AG10803 (cell line): ENCODE data around the gene TMEM132A.

Experiments
- DNase-seq: peaks from one replicate; pipeline ENCODE4 v3.0.0; 2010; ENCODE audit warnings: low read depth
- H3K4me3 ChIP-seq: 2 replicates; pipeline ENCODE4 v1.5.1; 2011; ENCODE audit warnings: mild to moderate bottlenecking, low read length, control low read depth
- TF ChIP-seq, protein P1 (sequence below): conservative IDR thresholded peaks from 2 replicates; pipeline ENCODE4 v1.5.1; 2011; ENCODE audit warnings: mild to moderate bottlenecking, low read length, control low read depth, inconsistent platforms

The TMEM132A gene, protein sequence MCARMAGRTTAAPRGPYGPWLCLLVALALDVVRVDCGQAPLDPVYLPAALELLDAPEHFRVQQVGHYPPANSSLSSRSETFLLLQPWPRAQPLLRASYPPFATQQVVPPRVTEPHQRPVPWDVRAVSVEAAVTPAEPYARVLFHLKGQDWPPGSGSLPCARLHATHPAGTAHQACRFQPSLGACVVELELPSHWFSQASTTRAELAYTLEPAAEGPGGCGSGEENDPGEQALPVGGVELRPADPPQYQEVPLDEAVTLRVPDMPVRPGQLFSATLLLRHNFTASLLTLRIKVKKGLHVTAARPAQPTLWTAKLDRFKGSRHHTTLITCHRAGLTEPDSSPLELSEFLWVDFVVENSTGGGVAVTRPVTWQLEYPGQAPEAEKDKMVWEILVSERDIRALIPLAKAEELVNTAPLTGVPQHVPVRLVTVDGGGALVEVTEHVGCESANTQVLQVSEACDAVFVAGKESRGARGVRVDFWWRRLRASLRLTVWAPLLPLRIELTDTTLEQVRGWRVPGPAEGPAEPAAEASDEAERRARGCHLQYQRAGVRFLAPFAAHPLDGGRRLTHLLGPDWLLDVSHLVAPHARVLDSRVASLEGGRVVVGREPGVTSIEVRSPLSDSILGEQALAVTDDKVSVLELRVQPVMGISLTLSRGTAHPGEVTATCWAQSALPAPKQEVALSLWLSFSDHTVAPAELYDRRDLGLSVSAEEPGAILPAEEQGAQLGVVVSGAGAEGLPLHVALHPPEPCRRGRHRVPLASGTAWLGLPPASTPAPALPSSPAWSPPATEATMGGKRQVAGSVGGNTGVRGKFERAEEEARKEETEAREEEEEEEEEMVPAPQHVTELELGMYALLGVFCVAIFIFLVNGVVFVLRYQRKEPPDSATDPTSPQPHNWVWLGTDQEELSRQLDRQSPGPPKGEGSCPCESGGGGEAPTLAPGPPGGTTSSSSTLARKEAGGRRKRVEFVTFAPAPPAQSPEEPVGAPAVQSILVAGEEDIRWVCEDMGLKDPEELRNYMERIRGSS

GRCh38 chr11:60924110-60924905, at the start of gene TMEM132A:
TSS of gene TMEM132A (plus strand) at chr11:60924460. CDS start at chr11:60924634, 174 bp downstream.
- DNase-seq: peak; percentile 60
- TF ChIP-seq, protein P1, sequence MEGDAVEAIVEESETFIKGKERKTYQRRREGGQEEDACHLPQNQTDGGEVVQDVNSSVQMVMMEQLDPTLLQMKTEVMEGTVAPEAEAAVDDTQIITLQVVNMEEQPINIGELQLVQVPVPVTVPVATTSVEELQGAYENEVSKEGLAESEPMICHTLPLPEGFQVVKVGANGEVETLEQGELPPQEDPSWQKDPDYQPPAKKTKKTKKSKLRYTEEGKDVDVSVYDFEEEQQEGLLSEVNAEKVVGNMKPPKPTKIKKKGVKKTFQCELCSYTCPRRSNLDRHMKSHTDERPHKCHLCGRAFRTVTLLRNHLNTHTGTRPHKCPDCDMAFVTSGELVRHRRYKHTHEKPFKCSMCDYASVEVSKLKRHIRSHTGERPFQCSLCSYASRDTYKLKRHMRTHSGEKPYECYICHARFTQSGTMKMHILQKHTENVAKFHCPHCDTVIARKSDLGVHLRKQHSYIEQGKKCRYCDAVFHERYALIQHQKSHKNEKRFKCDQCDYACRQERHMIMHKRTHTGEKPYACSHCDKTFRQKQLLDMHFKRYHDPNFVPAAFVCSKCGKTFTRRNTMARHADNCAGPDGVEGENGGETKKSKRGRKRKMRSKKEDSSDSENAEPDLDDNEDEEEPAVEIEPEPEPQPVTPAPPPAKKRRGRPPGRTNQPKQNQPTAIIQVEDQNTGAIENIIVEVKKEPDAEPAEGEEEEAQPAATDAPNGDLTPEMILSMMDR: no peak

GRCh38 chr11:60875366-60876167, 48.7 kb upstream of the TMEM132A start:
- no peak for DNase-seq
- TF ChIP-seq, protein P1: no peak
- no peak overlapping the region for H3K4me3 ChIP-seq

More at GRCh38 chr11:60924110-60924905, at the start of gene TMEM132A:
- H3K4me3 ChIP-seq: peak within 1 kb of the TSS; percentile 59

DNA sequence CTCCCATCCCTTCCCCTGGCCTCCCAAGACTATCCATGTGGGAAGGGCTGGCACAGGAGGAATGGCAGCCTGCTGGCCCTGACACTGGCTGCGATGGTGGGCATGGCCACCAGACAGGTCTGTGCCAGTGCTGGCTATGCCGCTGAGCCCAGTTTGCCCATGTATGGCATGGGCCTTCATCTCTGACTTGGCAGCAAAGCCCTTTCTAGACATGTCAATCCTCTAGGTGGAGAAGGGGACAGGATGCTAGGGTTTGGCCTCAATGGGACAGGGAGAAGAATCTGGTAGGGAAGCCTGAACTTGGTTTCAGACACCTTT, 48.1 kb upstream of the TMEM132A start:
- H3K4me3 ChIP-seq: no peak overlapping the region
- no peak for DNase-seq
- TF ChIP-seq, protein P1: no peak

GRCh38 chr11:60878245-60879101, 45.8 kb upstream of the TMEM132A start:
- DNase-seq: no peak
- TF ChIP-seq, protein P1: no peak
- no peak overlapping the region for H3K4me3 ChIP-seq

DNA sequence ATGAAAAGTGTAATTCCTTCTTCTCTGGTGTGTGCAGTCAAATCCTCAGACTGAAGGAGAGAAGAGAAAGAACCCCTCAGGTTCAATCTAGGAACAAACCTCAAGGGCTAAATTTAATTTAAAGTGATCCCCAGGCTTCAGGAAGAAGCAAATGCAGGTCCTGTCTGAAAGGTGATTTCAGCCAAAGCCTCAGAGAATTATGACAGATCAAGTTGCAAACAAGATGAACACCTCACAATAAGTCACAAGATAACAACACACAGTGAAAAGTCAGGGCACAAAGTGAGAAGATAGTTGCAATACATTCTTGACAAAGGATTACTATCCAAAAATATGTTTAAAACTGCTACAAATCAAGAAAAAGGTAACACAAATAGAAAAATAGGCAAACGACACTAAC, 45.2 kb upstream of the TMEM132A start:
- TF ChIP-seq, protein P1: no peak
- no peak for DNase-seq
- H3K4me3 ChIP-seq: no peak overlapping the region
